Measurements from ENCODE around the gene COMP.
A peak's percentile ranks its signal among the peaks of the same experiment; 100 is the strongest.

COMP gene

DNA sequence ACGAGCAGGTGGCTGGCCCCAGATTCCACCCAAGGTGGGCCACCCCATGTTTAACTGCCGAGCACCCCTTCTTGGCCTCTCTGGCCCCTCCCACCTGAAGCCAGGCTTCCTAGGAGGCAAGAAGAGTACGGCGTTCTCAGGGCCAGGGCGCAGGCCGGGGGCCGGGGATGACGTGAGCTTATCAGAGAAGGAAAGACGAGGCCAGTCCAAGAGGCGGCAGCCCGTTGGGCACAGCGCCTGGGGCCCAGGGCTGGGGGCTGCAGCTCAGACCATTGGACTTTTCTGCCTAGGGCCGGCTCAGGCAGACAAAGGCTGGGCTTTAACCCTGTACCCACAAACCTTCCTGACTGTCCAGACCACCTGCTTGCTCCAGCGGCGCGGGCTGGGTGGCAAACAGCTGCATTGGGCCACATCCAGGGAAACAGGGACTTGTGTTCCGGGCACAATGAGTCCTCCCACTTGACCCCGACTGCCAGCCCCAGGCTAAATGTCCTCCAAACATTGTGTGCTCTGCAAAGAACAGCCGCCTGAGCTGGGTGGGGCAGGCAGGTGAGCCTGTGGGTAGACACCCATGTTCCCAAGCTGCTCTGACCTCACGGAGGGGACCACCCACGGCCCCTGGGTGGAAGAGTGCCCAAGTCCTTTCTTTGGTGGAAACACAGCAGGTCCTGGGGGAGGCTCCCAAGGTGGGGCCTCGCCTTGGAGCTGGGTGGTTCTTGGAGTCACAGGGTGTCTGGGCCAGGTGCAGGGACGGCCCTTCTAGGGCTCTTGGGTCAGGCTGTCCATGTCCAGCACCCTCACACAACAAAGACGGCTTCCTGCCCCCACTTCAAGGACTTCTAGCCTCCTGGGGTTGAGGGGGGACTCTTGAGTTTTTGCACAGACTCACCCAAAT lies 21.9 kb downstream of the COMP start:
- no peak for DNase-seq

DNA sequence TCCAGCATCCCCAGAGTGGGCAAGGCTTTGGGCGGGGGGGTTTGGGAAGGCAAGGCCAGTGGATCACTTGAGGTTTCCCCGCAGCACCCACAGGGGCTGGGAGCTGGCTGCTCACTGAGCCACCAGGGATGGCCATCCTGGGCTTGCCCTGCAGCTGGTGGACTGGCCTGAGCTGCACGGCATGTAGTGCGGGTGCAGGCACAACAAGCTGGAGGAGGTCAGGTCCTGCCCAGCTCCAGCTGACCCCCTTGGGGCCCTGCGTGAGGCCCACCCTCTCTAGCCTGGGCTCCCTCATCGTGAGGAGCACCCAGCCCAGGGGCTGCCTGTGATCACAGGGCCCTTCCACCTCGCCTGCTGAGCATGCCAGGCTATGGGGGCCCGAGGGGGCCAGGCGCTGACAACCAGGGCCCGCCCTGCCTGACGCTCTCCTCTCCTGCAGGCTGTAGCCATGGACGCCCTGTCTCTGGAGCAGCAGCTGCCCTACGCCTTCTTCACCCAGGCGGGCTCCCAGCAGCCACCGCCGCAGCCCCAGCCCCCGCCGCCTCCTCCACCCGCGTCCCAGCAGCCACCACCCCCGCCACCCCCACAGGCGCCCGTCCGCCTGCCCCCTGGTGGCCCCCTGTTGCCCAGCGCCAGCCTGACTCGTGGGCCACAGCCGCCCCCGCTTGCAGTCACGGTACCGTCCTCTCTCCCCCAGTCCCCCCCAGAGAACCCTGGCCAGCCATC lies 22.9 kb downstream of the COMP start:
- DNase-seq: no peak

DNA sequence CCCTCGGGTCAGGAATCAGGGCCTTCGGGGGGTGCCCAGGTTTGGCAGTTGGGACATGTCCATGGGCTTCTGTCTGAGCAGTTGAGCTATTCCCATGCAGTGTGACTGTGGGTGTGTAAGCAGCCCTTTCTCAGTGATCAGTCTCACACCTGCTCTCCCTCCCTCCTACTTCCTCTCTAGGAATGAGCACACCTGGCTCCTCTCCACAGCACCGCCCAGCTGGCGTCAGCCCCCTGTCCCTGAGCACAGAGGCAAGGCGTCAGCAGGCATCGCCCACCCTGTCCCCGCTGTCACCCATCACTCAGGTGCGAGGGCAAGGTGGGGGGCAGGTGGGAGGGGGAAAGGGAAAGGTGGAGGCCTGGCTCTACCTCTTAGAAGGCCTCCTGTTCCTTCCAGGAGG lies 25.9 kb downstream of the COMP start:
- DNase-seq: no peak

DNA sequence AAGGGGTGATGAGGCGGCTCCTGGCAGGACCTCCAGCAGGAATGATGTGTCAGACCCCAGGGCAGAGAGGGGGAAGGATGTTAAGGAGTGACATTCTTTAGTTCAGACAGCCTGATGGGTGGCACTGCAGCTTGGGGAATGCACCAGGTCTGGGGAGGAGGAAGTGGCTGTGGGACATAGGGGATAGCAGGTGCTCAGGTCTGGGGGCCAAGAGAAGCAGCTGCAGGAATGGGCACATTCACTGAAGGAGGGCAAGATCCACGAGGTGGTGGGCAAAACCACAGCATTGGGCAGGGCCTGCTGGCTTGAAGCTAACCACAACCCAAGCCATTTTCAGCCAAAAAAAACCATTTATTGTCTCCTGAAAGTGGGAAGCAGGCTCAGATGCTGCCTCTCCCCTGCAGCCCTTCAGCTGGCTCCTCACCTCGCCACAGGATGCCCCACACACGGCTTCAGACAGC lies 26.5 kb downstream of the COMP start:
- no peak for DNase-seq

DNA sequence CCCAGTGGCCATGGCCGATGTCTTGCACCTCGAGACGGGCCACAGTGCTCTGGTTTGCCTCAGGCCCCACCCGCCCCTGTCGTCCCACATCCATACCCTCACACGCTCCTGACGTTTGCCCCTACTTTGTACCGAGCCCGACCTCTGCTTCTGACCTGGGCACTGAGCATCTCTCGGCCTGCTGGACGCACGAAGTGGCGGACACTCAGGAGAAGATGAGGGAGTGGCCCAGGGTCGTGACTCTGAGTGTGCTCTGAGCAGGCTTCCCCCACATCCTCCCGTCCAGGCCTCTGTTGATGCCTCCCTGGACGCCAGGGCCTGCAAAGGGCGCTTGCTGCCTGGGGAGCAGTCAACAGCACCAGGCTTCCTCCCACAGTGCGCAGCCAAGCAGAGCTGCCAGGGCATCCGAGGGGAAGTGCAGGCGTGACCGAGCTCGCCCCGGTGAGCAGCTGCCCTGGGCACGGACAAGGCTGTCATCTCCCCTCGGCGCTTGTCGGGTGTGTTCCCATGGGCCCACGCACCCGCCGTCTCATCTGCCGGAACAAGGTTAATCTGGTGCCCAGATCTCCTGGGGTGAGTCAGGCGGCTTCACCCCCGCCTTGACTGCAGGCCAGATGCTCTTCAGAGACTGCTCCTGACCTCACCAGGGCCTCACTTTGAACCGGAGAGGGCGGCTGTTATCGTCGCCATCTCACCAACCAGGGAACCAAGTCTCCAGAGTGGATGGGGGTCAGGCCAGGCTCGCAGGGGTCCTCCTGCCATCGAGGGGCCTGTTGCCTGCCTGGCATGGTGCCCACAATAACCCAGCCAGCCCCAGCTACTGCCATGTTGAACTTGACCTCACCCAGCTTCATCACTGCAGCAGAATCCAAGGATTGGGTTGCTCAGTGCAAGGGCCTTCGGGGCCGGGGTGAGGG lies 27.2 kb downstream of the COMP start:
- DNase-seq: peak; percentile 57

DNA sequence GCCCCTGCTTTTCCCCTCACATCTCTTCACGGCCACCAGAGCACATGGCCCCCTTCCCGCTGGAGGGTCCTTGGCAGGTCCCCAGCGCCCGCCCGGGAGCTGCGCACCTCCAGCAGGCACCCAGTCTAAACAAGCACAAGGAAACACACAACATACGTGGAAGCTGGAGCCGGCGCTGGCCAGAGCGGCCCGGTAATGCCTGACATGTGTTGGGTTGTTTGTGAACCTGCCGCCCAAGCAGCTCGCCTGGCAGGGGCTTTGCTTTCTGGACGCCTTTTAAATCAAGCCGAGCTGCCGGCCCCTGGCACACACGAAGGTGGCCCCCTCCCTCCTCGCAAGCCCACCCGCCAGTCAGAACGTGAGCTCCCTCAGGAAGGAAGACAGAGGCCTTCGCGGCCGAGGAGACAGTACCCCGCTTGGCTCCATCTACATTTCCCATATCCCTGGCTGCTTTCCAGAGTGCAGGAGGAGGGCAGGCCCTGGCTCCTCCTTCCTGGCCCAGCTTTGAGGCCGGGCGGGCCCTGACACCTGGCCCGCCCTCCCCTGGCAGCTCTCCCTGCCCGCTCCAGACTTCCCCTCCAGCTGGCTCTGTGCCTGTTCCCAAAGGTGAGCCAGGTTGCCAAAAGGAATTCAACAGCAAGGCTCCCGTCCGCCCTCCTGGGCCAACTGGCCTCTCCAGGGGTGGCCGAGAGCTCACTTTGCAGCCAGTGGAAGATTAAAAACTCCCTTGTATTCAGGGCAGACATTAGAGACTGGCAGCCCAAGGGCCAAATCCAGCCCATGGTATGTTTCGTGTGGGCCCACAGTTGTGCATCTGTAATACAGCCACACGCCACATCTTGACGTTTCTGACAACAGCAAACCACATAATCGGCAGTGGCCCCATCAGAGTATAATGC lies 28.7 kb downstream of the COMP start:
- no peak for DNase-seq

DNA sequence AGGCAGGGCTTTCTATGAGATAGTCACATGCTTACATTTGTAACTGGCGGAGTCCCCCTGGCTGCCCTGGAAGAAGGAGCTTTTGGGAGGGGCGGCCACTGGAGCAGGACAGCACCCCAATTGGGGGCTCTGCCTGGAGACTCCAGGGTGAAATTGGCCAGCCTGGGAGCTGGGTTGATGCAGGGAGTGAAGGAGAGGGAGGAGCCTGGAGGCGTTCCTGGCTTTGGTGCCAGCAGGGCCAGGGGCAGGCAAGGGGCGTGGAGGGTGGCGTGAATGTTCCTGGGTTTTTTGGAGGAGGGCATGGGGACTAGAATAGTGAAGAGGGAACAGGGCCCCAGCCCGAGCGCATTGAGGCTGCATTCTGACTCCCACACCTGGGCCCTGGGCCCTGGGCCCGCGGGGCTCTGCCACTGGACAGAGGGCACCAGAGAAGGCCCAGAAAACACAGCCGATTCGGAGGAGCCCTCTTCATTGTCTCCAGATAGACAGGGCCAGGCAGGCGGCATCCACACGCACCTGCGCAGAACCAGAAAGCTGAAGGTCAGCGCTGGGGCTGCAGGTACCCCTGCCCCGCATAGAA lies 29.5 kb downstream of the COMP start:
- DNase-seq: no peak

DNA sequence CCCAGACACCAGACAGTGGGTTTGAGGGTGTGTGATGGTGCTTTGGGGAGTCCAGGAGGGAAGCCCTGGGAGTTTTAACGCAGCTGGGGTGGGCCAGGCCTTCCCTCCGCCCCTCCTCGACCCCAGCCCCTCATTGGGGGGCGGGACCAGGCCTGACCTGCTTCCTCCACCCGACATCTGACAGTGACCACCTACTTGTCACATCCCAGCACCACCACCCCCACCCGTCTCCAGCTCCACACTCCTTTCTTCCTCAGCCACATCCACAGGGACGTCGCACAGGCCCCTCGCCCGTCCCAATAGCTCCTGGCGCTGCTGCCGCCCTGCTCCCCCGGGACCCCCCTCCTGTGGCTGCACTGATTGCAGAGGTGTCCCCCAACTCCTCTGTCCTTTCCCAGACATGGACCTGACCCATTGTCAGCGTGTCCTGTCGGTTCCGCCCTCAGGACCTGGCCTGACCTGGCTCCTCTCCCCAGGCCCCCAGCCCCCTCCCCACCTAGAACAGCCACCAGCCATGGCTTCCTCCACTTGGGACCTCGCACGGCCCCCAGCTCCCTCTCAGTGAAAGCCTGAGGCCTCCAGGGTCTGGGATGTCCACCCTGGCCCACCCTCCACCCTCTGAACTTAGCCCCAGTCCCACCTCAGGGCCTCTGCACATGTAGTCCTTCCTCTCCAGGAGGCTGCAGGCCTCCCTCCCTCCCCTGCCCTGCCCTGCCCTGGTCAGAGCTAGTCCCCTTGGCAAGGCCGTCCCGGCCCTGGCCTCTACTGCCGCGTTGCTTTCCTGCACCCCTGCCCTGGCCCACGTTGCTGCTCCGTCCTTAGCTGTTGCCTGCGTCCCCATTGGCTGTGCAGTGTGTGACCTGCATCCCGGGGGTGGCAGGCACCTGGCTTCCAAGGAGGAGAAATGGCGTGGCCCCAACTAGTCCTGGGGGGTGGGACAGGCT lies 30.4 kb downstream of the COMP start:
- no peak for DNase-seq

DNA sequence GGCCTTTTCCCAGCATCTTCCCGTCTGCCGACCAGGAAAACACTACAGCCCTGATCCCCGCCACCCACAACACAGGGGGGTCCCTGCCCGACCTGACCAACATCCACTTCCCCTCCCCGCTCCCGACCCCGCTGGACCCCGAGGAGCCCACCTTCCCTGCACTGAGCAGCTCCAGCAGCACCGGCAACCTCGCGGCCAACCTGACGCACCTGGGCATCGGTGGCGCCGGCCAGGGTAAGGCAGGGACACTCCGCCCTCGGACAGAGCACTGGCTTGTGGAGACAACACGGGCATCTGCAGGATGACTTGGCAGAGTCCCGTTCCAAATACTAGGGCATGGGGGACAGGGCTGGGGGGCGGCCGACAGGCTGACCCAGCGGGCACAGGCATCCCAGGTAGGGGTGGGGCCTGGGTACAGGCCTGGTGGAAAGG lies 31.1 kb downstream of the COMP start:
- DNase-seq: no peak

DNA sequence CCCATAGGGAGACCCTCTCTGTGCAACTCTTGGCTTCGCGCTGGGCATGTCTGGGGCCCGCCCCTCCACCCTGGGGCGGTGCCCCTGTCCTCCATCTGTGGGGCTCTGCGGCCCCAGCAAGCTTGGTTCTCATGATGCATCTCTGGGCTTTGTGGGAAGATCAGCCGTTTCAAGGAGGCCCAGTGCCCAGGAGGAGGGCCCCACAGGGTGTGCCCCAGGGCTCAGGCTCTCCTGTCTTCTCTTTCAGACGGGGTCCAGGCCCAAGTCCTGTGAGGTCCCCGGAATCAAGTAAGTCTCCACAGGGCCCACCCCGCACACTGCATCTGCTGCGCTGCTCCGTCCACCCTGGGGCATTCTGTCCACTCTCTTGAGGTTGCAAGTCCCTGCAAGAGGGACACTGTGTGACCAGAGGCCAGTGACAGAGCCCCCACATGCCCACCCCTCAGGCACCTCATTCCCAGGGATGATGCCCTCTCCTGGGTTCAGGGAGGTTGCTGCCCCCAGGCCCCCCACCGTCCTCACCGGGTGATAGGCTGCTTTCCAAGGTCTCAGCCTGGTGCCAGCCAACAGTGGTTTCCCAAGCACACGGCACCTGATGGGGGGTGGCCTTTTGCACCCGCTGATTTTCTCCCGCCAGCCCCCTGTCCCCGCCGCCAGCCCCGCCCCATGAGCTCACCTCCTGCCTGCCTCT lies 31.7 kb downstream of the COMP start:
- no peak for DNase-seq

DNA sequence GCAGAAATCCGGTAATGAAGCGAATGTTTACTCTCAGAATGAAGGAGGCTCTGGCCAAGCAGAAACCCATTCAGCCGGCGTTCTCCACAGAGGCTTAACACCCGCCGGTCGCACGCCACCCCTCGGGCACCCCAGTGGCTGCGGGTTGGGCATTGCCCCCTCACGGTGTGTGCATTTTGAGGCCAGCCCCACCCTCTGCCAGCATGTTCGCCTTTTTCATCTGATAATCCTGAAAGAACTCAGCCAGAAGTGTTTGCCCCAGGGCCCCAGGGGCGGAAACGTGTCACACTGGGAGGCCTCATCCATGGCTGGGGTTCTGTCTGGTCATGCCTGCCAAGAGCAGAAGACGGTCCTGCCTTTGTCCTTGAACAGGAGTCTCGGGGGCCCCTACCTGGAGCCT lies 34.2 kb downstream of the COMP start:
- no peak for DNase-seq

DNA sequence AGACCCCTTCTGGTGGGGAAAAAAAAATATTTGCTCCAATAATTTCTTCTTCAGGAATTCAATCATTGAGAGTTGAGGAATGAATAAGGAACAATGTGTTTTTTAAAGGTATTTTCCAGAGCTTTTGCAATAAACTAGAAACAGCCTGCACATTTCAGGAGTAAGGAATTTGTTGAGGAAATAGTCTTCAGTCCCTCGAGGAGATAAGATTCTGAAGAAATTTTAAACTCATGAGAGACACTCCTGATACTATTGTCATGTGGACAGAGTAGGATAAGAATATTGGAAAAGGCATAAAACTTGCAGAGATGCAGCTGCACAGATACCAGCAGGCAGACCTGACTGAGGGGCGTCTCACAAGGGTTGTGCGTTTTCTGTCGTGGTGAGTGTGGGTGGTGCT lies 36.6 kb downstream of the COMP start:
- no peak for DNase-seq

DNA sequence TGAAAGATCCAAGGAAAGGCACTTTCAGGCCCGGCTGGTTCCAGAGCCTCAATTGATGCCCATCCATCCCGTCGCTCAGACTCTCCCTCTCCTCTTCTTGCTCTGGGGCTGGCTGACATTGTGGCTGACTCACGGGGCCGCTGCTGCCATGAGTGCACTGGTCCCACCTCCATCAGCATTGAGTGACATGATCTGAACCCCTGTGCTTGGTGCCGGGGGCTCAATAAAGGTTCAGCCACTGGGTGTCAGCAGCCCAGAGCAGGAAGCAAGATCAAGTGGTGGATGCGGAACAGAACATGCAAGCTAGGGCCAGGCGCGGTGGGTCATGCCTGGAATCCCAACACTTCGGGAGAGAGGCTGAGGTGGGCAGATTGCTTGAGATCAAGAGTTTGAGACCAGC lies 39.5 kb downstream of the COMP start:
- DNase-seq: no peak

DNA sequence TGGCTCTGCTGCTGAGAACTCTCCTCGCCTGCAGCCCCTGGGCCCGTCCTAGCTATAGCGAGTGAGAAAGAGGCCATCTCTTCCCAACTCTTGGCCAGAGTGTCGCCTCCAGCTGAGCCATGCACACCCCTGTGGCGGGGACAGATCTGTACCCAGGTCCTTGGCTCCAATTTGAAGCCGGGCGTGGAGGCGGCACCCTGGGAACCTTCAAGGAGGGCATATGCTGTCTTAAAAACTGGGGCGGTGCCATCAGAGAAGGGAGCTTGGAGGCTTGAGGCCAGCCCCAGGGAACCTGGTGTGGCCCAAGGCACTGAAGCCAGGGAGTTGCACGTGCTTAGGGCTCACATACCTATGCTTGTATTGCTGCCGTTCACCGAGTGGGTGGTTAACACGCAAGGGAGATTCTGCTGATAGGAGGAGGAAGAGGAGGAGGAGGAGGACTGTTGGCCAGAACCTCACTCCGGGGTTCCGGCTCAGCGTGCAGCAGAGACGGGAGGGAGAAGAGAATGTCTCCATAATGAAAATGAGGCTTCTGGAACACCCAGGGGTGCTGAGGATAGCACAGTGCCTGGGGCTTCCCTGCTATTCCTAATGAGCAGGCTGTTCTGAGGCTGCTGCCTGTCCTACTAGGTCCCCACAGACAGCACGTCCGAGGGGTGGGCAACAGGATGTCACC lies 40.7 kb downstream of the COMP start:
- DNase-seq: no peak

DNA sequence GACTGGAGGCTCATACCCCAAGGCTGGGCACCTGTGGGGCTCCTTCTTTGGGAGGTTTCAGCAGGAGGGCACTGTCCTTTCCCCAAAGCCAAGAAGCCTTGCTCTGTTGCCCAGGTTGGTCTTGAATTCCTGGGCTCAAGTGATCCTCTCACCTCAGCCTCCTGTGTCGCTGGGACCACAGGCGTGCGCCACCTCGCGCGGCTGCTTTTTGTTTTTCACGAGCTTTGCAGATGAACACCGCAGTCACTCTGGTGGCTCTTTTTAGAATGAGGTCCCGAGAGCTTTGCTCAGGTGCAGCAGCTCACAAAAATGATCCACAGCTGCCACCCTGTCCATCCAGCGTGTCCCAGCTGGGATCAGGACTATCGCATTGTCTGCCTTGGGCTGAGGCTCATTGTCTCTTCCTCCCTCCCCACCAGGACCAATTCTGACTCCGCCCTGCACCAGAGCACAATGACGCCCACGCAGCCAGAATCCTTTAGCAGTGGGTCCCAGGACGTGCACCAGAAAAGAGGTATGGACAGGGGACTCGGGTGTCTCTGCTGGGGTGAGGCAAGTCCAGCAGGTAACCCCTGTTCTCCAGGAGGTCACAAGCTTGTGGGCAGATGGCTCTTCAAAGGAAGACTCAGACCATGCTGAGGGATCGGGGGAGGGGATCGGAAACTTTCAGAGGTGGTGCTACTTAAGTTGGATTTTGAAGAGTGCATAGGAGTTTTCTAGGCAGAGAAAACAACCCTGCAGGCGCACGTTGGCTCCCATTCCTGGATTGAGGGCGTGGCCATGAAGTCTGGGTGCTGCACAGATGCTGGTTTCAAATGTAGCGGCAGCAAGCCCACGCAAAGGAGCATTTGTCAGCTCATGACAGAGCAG lies 41.5 kb downstream of the COMP start:
- no peak for DNase-seq

DNA sequence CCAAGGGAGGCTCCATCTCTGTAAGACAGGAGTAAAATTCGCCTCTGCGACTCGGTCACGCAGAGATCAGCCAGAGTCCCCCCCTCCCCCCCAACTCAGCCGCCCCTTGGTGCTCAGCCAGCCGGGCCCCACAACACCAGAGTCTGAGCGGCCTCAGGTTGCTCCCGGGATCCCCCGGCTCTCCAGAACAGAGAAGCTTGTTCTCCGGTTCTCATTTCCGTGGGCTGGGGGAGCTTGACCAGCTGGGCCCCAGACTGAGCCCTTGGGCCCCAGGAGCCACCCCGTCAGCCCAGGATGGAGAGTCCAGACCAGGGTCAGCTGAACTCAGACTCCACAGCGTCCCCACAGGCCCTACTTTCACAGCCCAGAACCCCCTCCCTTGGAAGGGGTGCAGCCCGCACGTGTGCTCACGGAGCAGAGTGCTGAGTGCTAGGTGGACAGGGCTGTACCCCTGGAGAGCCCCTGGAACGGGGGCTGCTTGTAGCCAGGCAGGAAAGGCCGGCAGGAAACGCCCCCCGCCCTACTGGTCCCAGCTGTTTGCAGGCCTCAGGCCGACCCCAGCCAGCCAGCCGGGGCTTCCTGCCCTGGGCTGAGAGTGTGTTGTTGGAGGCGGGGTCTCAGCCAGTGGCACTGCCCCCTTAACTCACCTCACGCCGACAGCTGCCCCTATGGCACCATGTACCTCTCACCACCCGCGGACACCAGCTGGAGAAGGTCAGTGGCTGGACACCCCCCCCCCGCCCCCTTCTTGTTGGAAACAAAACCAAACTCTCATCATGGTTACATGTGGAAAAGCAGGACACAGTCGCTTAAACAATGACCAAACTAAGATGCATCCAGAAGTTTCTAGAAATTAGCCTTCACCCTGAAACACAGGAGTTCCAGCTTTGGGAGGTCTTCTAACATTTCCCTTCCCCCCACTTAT lies 44.4 kb downstream of the COMP start:
- no peak for DNase-seq

DNA sequence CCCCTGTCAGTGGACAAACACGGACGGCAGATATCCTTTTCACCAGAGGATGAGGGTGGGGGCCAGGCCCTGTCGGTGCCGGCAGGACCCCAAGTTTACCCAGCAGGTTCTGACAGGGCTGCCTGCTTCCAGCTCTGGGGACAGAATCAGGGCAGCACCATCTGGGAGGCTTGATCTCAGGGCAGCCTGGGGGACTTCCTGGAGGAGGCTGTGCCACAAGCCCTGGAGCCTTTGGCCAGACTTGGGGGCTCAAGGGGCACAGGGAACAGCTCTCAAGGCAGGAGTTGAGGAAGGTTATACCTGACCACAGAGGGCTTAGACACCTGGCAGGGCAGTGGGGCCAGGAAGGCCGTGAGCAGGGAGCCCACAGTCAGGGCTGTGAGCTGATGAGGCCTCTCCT lies 45.2 kb downstream of the COMP start:
- no peak for DNase-seq
